Astrocyte (in vitro differentiated cells and primary cell): ENCODE measurements around the gene USP47. TPM values are rescaled to one million over a fixed set of nuclear protein-coding genes. Genes with fewer than 3 reads are reported as not detected.

Source experiments
- DNase-seq: peaks from one replicate; pipeline ENCODE4 v3.0.0-alpha.2; 2010; ENCODE audit warnings: low read depth
- FAIRE-seq: peaks from 2 replicates; lab custom pipeline; 2011; peaks lifted over from hg19 to GRCh38; lab: Jason Lieb, UNC
- H2AFZ ChIP-seq: 2 replicates; pipeline ENCODE4 v1.6.0; 2012; ENCODE audit warnings: low read depth, low read length, inconsistent platforms
- H3K27ac ChIP-seq: 2 replicates; pipeline ENCODE4 v1.5.1; 2011; ENCODE audit warnings: low read depth, low read length, inconsistent platforms
- H3K27me3 ChIP-seq: 2 replicates; pipeline ENCODE4 v1.6.0; 2011; ENCODE audit warnings: low read length, inconsistent platforms; ENCODE audit not compliant: insufficient read depth
- H3K36me3 ChIP-seq: 2 replicates; pipeline ENCODE4 v1.5.1; 2011; ENCODE audit warnings: low read length, inconsistent platforms; ENCODE audit not compliant: insufficient read depth
- H3K4me1 ChIP-seq: 2 replicates; pipeline ENCODE4 v1.5.1; 2011; ENCODE audit warnings: low read length, inconsistent platforms; ENCODE audit not compliant: insufficient read depth
- H3K4me2 ChIP-seq: 2 replicates; pipeline ENCODE4 v1.6.0; 2012; ENCODE audit warnings: low read length, inconsistent platforms
- H3K4me3 ChIP-seq: 2 replicates; pipeline ENCODE4 v1.5.1; 2011; ENCODE audit warnings: low read depth, mild to moderate bottlenecking, low read length, inconsistent platforms; ENCODE audit not compliant: insufficient read depth
- H3K79me2 ChIP-seq: 2 replicates; pipeline ENCODE4 v1.6.0; 2012; ENCODE audit warnings: mild to moderate bottlenecking, low read length, inconsistent platforms; ENCODE audit not compliant: insufficient read depth
- H3K9ac ChIP-seq: 2 replicates; pipeline ENCODE4 v1.6.0; 2012; ENCODE audit warnings: mild to moderate bottlenecking, low read length, inconsistent platforms
- H3K9me3 ChIP-seq: 2 replicates; pipeline ENCODE4 v1.5.1; 2012; ENCODE audit warnings: low read depth, mild to moderate bottlenecking, low read length, inconsistent platforms; ENCODE audit not compliant: insufficient read depth
- H4K20me1 ChIP-seq: 2 replicates; pipeline ENCODE4 v1.6.0; 2012; ENCODE audit warnings: low read length, inconsistent platforms; ENCODE audit not compliant: insufficient read depth
- H3K27ac Mint-ChIP-seq: one replicate; pipeline ENCODE4 v1.8.0; 2021; ENCODE audit warnings: mild to moderate bottlenecking, mixed read lengths; ENCODE audit not compliant: unreplicated experiment
- H3K27me3 Mint-ChIP-seq: one replicate; pipeline ENCODE4 v1.8.0; 2021; ENCODE audit warnings: low read depth, mixed read lengths; ENCODE audit not compliant: unreplicated experiment
- H3K36me3 Mint-ChIP-seq: one replicate; pipeline ENCODE4 v1.8.0; 2021; ENCODE audit warnings: low read depth, mixed read lengths; ENCODE audit not compliant: unreplicated experiment
- H3K4me1 Mint-ChIP-seq: one replicate; pipeline ENCODE4 v1.8.0; 2021; ENCODE audit warnings: low read depth, mixed read lengths; ENCODE audit not compliant: unreplicated experiment
- H3K4me3 Mint-ChIP-seq: one replicate; pipeline ENCODE4 v1.8.0; 2021; ENCODE audit warnings: mild to moderate bottlenecking, moderate library complexity, mixed read lengths; ENCODE audit not compliant: unreplicated experiment
- H3K9me3 Mint-ChIP-seq: one replicate; pipeline ENCODE4 v1.8.0; 2021; ENCODE audit warnings: mild to moderate bottlenecking, mixed read lengths; ENCODE audit not compliant: unreplicated experiment
- CTCF ChIP-seq: IDR thresholded peaks from 2 replicates; pipeline ENCODE4 v1.5.1; 2011; ENCODE audit warnings: low read depth, mild to moderate bottlenecking, inconsistent platforms, low read length, moderate library complexity; ENCODE audit not compliant: insufficient read depth
- EZH2 ChIP-seq: IDR thresholded peaks from 2 replicates; pipeline ENCODE4 v1.6.1; 2012; ENCODE audit warnings: mild to moderate bottlenecking, low read length, inconsistent platforms; ENCODE audit not compliant: insufficient read depth
- total RNA-seq: library from RNA; stranded (reverse); gene quantifications from 2 replicates; pipeline ENCODE4 v1.2.1, GENCODE V29; 2021

Gene USP47
- total RNA-seq, 1 donor from 2014 or later: 49.5 TPM

DNA sequence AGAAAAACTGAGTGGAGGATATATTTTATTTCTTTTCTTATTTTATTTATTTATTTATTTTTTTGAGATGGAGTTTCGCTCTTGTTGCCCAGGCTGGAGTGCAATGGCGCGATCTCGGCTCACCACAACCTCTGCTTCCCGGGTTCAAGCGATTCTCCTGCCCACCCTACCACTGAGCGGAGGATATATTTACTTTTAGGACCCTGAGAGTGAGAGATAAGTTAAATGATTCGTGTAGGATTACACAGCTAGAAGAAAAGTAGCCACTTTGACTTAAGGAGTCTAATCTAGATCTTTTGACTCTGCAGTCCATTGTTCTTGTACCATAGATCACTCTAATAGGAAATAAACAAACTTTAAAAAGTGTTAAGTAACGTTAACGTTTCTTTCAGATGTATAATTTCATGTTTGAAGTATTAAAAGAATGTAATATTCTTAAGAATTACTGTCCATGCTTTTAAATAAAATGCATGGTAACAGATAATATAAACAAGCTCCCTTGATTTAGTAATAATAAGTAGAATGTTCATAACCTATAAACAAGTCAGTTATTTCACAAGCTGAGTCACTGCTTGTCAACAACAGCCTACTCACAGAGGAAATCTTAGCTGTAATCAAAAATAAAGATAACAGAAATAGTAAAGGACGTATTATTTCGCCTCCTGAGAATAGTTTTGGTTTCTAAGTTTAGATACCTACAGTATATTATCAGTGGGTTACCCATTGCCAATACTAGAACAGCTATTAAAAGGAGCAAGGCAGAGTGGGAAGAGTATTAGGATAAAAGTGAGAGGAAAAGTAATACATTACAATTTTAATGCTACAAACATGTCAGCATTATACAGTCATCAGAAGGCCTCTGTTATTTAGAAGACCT is 18.6 kb downstream of the USP47 start:
- TF ChIP-seq CTCF: no peak
- TF ChIP-seq EZH2: no peak
- Histone ChIP-seq H3K27me3 (no peaks in the 10 kb centered on the region), H3K79me2 (peaks cover 100% of the 10 kb centered on the region), H4K20me1 (peaks cover 74% of the 10 kb centered on the region), H3K4me2 (no peak overlapping the region), H3K36me3 (no peaks in the 10 kb centered on the region), H3K9me3 (no peaks in the 10 kb centered on the region), H3K4me3 (no peak overlapping the region), H3K4me1 (peaks cover 5% of the 10 kb centered on the region), H2AFZ (no peak overlapping the region), H3K9ac (no peak overlapping the region), H3K27ac (no peak overlapping the region)
- FAIRE-seq: no peak
- peak; percentile 23 for DNase-seq
- no peaks in the 10 kb centered on the region for H3K27me3 Mint-ChIP-seq
- H3K4me1 Mint-ChIP-seq: peaks cover 6% of the 10 kb centered on the region
- no peaks in the 10 kb centered on the region for H3K9me3 Mint-ChIP-seq
- no peak overlapping the region for H3K27ac Mint-ChIP-seq
- H3K36me3 Mint-ChIP-seq: no peaks in the 10 kb centered on the region
- H3K4me3 Mint-ChIP-seq: no peak overlapping the region

DNA sequence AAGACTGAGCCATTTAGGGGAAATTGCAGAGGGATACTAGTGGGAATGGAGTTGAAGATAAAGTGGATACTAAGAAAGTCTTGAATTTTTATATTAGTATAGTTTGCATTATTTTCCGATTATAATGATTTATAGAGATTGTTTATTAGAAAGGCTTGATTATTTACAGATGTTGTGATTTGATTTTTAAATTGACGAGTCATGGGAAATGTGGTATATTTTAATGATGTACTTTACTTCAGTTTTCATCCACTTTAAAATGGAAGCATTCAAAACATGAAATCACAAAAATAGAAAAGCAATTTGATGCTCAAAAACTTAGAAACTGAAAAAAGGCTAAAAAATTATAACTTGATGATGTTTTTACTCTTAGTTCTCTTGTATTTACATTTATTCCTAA is 21.2 kb downstream of the USP47 start:
- no peak overlapping the region for H3K4me2 ChIP-seq
- TF ChIP-seq EZH2: no peak
- Mint-ChIP-seq H3K4me3 (no peak overlapping the region), H3K9me3 (no peaks in the 10 kb centered on the region), H3K4me1 (peaks cover 16% of the 10 kb centered on the region), H3K27me3 (no peaks in the 10 kb centered on the region), H3K27ac (no peak overlapping the region), H3K36me3 (no peaks in the 10 kb centered on the region)
- H3K4me1 ChIP-seq: no peaks in the 10 kb centered on the region
- H2AFZ ChIP-seq: no peak overlapping the region
- H3K79me2 ChIP-seq: peaks cover 100% of the 10 kb centered on the region
- peaks cover 76% of the 10 kb centered on the region for H4K20me1 ChIP-seq
- DNase-seq: no peak
- H3K27me3 ChIP-seq: no peaks in the 10 kb centered on the region
- no peaks in the 10 kb centered on the region for H3K9me3 ChIP-seq
- no peak overlapping the region for H3K9ac ChIP-seq
- H3K27ac ChIP-seq: no peak overlapping the region
- FAIRE-seq: no peak
- H3K4me3 ChIP-seq: no peak overlapping the region
- no peaks in the 10 kb centered on the region for H3K36me3 ChIP-seq

DNA sequence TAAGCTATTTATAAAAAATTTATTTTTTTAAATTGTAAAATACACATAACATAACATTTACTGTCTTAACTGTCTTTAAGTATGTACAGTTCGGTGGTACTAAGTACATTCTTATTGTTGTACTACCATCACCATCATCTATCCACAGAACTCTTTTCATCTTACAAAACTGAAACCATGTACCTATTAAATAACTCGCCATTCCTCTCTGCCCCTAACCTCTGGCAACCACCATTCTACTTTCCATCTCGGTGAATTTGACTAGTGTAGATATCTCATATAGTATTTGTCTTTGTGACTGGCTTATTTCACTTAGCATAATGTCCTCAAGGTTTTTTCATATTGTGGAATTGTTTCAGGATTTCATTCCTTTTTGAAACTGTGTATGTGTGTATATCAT is 22.6 kb downstream of the USP47 start:
- H3K4me1 Mint-ChIP-seq: peaks cover 18% of the 10 kb centered on the region
- DNase-seq (no peak), FAIRE-seq (no peak)
- Histone ChIP-seq H3K4me3 (no peak overlapping the region), H2AFZ (no peak overlapping the region), H3K79me2 (peaks cover 100% of the 10 kb centered on the region), H3K9ac (no peak overlapping the region), H3K27ac (no peak overlapping the region), H3K4me1 (no peaks in the 10 kb centered on the region), H3K36me3 (no peaks in the 10 kb centered on the region), H3K27me3 (no peaks in the 10 kb centered on the region), H3K9me3 (no peaks in the 10 kb centered on the region), H4K20me1 (peaks cover 74% of the 10 kb centered on the region), H3K4me2 (no peak overlapping the region)
- H3K27ac Mint-ChIP-seq: no peak overlapping the region
- H3K9me3 Mint-ChIP-seq: no peaks in the 10 kb centered on the region
- H3K36me3 Mint-ChIP-seq: no peaks in the 10 kb centered on the region
- H3K27me3 Mint-ChIP-seq: no peaks in the 10 kb centered on the region
- H3K4me3 Mint-ChIP-seq: no peak overlapping the region
- no peak for TF ChIP-seq CTCF
- TF ChIP-seq EZH2: no peak
